HG03457 (cell line): Measurements from ENCODE around the gene CMTM4.
"Not testable (repeated sequence)": the region's sequence is repeated elsewhere in the genome, so short reads cannot be mapped to it uniquely, and the experiment has no call there.

Experiments used
- ATAC-seq: cut with Tn5 transposase; IDR thresholded peaks from one replicate; pipeline ENCODE4 v1.9.1; 2021; ENCODE audit warnings: moderate number of reproducible peaks; ENCODE audit not compliant: unreplicated experiment

The CMTM4 gene

GRCh38 chr16:66649167-66649566 lies 47.4 kb downstream of the CMTM4 start:
- no peak for ATAC-seq

- ATAC-seq = no peak
These were observed 48.7 kb downstream of the CMTM4 start for GRCh38 chr16:66647866-66648265.

- ATAC-seq = no peak
These were observed 55.2 kb downstream of the CMTM4 start for GRCh38 chr16:66641387-66641786.

GRCh38 chr16:66640724-66641314 lies 55.7 kb downstream of the CMTM4 start:
- ATAC-seq = no peak

GRCh38 chr16:66639091-66639885 lies 57.3 kb downstream of the CMTM4 start:
- ATAC-seq = no peak

GRCh38 chr16:66637806-66638205 lies 58.7 kb downstream of the CMTM4 start:
- ATAC-seq = no peak

GRCh38 chr16:66636199-66636598 lies 60.3 kb downstream of the CMTM4 start:
- no peak for ATAC-seq

- no peak for ATAC-seq
These were observed 61.1 kb downstream of the CMTM4 start for GRCh38 chr16:66635406-66635805.

GRCh38 chr16:66634527-66635196 lies 61.9 kb downstream of the CMTM4 start:
- no peak for ATAC-seq

GRCh38 chr16:66631558-66631957 lies 65.0 kb downstream of the CMTM4 start:
- ATAC-seq = not testable (repeated sequence)

GRCh38 chr16:66630561-66631260 lies 65.8 kb downstream of the CMTM4 start:
- not testable (repeated sequence) for ATAC-seq

GRCh38 chr16:66629856-66630255 lies 66.7 kb downstream of the CMTM4 start:
- no peak for ATAC-seq

GRCh38 chr16:66627611-66628378 lies 68.7 kb downstream of the CMTM4 start:
- not testable (repeated sequence) for ATAC-seq

GRCh38 chr16:66623755-66624154 lies 72.8 kb downstream of the CMTM4 start:
- ATAC-seq = no peak

GRCh38 chr16:66622863-66623262 lies 73.7 kb downstream of the CMTM4 start:
- ATAC-seq = no peak

- ATAC-seq = no peak
These were observed 74.6 kb downstream of the CMTM4 start for GRCh38 chr16:66621973-66622372.

GRCh38 chr16:66620429-66620795 lies 76.1 kb downstream of the CMTM4 start:
- no peak for ATAC-seq

- ATAC-seq = no peak
These were observed 76.8 kb downstream of the CMTM4 start for GRCh38 chr16:66619534-66620428.

GRCh38 chr16:66618588-66619375 lies 77.8 kb downstream of the CMTM4 start:
- ATAC-seq = no peak
